CD4-positive, alpha-beta T cell treated with Interleukin-17A for 1 hour (primary cell): ENCODE measurements around the gene COL16A1.

Experiments
- DNase-seq: peaks from one replicate; pipeline ENCODE4 v3.0.0-alpha.2; 2020

The COL16A1 gene

DNA sequence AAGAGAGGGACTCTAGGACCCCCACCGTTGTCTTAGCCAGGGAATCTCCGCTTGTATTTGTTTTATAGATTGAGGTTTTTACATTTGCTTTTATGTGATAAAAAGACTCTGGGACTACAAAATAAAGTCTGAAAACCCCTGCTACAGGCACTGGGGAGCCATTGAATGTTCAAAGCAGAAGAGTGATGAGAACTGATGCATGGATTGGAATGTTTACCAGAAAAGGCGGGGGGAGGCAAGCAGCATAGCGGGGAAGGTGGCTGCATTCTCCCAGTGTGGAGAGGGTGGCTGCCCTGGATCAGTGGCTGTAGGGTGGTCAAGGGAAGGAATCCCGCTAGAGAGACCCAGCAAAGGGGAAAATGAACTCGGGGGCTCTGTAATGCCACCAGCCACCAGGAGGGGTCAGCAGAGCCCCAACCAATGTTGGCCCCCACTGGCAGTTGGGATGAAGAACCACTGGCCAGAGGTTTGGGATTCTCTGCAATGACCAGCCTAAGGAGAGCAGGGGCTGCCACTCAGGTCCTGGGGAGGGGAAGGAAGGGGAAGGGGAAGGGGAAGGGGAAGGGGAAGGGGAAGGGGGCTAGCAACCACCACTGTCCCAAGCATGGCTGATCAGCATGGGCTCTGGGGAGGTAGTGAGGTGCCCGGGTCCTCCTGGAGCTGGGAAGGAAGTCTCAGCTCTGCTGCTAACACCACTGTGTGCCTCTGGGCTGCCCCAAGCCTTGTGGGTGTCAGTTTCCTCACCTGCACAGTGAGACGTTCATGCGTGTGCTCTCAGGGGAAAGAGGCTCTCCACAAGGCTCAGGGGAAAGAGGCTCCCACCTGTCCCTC lies 40.0 kb downstream of the COL16A1 start:
- DNase-seq, result peak; percentile 61

DNA sequence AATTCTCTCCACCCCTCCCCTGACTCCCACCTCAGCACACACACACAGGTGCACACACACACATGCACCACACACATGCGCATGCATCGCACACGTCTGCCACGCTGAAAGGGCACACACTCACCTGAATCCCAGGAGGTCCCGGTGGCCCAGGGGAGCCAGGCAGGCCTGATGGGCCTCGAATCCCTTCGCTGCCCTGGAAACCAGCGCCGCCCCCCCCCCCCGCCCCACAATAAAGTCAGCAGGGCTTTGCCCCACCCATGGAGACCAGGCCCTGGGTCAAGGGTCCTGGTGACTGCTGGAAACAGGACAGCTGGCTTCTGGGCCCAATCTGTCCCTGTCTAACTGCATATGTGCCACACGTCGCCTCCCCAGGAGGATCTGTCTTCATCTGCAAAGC lies 41.4 kb downstream of the COL16A1 start:
- DNase-seq, result no peak

DNA sequence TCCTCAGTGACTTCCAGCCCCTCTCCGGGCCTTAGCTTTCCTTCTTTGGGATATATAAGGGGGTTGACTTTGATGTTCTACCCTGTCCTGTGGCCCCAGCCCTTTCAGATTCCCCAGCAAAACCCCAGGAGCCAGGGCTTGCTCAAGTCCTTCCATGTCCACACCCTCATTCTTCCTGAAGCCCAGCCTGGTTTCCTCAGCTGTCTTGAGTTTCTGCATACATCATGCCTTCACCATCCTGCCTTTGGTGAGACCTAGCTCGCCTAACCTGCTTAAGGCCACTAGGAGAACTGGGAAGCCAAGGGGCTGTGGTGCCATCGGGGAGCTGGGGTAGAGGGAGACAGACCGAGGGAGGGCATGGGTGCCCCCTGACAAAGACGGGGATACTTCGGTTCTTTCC lies 42.0 kb downstream of the COL16A1 start:
- no peak for DNase-seq

DNA sequence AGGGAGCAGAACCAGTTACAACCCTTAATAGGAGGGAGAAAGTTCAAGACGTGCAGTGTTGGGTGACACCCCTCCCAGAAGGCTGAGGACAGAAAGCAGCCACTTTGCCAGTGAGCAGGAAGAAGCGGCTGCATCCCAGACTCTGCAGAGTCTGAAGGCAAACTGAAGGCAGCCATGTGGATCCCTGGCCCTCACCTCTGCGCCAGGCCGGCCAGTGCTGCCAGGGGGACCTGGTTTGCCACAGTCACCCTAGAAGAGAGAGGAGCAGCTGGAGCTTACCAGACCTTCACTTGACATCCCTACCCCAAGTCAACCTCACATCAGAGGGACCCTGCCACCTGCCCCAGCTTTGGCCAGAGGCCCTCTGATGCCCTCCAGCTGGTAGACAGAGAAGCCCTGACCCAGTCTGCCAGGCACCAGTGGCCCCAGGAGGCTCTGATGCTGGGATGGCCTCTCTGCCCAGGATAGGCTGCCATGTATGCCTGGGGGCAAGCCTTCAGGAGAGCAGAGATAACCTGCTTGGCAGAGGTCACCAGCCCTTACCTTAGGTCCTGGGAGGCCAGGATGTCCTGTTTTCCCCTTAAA lies 42.9 kb downstream of the COL16A1 start:
- DNase-seq, result no peak

DNA sequence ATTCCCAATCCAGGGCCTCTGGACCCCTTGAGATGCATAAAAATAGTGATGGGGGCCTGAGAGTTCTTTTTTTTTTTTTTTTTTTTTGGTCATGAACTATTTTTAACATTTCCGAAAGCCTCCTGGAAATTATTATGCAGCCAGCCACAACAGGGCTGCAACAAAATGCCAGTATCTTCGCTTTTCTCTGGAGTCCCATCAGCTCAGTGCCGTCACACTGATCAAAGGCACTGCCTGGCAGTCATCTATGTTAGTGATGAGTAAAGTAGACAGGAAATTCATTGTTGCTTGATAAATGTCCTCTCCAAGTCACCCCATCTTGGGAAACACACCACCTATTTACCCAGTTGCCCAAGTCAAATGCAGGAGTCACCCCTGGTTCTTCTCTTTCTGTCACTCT lies 43.9 kb downstream of the COL16A1 start:
- DNase-seq, result no peak

DNA sequence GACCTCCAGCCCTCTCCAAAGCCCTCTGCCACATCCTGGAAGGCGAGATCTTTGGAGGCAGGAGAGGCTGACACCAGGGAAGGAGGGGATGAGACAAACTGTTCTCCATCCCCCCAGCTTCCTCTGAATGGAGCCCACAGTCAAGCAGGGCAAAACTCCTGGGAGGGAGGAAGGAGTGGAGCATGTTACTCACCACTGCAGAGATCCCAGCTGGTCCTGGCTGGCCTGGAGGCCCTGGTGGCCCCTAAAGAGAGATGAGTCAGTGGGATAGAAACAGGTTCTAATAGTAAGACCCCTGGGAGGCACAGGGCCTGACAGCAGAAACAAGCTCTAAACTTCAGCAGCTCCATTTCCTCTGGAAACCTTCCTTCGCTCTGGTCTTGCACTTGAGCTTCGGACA lies 45.1 kb downstream of the COL16A1 start:
- DNase-seq, result no peak

DNA sequence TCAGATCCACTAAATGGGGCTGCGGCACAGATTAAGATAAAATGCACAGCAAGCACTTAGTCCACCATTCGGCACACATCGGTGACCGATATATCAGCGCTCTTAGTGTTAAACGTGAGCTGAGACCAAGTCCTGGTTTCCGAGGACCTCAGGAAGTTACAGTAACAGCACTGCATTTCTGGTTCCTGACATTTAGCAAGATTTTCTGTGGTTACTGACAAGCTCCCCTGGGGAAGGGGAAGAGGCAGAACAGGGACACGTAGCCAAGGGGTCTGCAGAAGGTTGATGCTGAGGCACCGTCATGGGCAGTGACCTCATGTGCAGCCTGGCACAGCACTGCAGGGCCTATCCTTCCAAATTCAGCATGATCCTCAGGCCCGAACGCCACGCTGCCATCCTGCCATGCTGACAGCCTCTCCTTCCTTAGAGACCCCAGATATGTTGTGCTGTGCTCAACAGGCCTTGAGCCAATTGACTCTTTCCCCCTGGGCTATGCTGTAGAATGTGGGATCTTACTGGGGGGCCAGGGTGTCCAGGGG lies 45.8 kb downstream of the COL16A1 start:
- DNase-seq, result no peak

DNA sequence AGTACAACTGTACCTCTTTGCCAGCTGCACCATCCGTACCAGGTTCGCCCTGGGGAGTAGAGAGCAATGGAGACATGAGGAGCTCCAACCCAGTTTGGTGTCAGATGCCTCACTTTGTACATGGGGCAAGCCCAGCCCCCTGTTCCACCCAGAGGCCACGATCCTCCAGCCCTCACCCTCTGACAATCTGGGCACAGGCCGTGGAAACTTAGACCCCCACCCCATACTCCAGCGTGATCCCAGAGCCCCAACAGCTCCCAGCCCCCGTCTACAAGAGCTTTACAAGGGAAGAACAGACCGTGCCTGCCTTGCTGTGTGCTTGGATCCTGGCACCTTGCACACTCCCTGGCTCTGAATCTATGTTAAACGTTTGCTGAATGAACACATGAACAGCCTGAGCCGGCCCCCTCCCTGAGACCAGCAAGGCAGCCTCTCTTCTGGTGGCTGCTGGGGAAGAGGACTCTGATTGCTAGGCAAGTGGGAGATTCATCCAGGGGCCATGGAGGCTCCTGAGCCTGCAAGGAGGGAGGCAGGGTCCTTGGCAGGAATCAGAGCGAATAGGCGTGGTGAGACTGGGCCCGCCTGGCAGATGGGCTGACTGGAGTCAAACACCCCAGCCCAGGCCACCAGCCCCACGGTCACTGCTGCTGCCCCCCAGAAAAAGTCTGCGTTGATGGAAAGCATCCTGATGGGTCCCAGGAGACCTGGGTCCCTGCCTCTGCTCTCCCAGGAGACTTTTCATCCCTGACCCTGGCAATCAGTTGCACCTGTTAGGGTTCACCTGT lies 46.6 kb downstream of the COL16A1 start:
- no peak for DNase-seq

DNA sequence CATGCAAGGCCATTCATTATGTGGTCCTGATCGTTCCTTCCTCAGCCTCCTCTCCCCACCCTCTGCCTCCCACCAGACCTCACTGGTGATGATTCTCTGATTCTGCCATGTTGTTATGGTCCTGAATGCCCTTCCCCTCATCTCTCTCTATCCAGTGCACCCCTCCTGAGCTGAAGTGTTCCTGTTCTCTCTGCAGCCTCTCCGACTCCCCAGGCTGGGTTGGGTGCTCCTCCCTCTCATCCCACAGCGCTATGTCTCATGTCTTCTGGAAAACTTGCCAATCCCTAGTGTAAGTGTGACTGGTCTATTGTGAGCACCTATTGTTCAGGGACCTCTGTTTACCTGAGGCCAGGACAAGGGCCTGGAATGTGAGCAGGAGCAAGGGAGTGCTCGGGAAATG lies 48.1 kb downstream of the COL16A1 start:
- DNase-seq, result no peak

DNA sequence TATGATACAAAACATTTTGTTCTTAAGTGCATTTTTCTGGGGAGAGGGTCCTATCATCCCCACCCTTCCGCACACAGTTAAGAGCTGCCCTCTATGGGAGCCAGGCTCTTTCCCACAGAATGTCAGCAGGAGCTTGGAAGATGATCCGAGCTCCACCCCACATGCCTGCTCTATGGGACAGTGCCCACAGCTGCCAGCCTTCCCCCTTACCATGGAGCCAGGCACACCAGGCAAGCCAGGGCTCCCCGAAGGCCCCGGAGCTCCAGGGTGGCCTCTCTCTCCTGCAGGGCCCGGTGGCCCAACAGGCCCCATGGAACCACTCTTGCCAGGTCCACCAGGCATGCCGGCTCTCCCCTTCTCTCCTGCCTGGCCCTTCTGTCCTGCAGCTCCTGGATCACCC lies 48.7 kb downstream of the COL16A1 start:
- DNase-seq, result no peak

DNA sequence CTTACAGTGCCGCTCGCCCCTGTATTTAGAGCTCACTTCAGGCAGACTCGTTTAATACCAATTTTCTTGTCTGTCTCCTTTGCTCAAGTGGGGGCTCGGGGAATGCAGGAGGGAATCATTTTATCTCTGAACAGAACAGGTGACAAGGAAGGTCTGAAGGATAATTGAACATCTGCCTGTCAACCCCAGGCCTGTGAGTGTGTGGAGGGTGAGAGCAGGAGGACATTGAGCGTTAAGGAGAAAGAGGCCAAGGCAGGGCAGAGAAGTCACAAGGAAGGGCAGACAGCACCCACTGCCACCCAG lies 49.4 kb downstream of the COL16A1 start:
- DNase-seq, result no peak

DNA sequence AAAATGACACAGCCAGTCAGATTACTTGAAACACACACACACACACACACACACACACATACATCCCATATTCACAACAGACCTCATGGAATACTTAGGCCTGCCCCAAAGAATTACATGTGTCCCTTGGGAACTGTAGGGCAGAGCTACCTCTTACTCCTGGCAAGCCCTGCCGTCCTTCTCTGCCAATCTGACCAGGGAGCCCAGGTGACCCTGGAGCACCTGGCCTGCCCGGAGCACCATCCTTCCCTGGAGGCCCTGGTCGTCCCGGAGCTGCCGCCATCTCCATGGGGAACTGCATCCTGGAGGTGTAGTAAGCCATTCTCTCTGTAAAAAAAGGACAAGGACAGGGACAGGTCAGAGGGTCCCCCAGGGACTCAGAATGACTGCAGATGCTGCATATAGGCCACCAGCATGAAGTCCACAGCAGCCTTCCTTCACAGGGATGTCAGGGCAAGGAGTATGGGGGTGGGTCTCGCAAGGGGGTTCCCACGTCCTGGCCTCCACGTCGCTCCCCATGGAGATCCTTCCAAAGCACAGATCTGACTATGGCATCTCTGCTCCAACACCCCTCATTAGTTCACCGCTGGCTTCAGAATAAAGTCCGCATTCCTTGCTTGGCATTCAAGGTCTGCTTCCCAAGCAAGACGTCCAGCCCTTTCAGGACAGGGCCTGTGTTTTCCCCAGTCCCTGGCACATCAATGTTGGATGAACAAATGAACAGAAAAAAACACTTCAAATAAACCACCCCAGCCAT lies 49.9 kb downstream of the COL16A1 start:
- no peak for DNase-seq

DNA sequence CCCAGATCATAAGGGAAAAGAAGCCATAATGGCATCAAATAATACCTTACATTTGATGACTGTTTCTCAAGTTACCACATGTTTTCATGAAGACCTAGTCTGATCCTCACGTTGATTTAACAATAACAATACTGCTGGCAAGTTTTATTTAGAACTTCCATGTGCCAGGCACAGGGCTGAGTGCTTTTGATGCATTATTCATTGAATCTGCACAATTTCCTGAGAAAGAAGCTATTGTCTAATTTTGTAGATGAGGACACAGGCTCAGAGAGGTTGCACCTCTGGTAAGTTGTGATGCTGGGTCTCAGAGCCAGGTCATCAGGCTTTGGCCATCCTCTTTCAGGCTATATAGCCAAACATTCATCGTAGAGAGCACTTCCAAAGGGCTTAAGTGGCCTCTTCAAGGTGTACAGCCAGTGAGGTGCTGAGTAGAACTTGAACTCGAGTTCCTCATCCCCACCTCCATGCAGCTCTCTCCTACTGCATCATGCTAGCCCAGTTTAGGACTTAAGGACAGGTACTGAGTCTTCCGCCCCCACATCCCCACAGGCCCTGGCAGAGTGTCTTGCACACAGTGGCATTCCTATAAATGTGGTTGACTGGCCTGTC lies 50.8 kb downstream of the COL16A1 start:
- no peak for DNase-seq

DNA sequence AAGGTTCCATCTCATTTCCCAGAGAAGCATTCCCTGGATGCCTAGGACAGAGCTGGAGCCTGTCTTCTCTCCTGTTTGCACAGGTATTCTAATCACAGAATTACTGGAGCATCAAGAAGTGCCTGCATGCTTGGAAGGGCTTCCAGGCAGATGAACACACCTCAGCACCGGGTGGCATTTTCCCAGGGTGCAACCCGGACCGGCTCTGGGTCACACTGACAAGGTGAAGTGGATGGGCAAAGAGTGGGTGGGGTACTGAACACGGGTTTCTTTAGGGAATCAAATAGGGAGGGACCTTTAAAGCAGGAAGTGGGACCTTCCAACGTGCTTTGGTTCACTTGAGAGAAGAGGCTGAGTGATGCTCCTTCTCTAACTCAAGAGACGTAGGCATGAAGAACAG lies 52.1 kb downstream of the COL16A1 start:
- no peak for DNase-seq

DNA sequence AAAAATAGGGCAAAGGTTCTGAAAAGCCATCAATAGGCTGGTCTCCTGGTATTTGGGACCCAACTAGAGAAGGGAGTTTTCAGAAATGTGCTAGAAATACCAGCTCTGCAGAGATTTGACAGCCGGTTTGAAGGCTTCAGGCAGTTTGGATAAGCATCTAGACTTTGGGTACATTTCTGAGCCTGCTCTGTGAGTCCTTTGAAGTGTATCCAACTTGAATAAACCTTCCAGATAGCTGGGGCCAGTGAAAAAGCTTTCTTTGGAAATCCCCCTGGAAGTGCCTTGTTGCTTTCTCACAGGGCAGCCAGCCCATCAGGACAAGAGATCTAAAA lies 52.8 kb downstream of the COL16A1 start:
- no peak for DNase-seq

DNA sequence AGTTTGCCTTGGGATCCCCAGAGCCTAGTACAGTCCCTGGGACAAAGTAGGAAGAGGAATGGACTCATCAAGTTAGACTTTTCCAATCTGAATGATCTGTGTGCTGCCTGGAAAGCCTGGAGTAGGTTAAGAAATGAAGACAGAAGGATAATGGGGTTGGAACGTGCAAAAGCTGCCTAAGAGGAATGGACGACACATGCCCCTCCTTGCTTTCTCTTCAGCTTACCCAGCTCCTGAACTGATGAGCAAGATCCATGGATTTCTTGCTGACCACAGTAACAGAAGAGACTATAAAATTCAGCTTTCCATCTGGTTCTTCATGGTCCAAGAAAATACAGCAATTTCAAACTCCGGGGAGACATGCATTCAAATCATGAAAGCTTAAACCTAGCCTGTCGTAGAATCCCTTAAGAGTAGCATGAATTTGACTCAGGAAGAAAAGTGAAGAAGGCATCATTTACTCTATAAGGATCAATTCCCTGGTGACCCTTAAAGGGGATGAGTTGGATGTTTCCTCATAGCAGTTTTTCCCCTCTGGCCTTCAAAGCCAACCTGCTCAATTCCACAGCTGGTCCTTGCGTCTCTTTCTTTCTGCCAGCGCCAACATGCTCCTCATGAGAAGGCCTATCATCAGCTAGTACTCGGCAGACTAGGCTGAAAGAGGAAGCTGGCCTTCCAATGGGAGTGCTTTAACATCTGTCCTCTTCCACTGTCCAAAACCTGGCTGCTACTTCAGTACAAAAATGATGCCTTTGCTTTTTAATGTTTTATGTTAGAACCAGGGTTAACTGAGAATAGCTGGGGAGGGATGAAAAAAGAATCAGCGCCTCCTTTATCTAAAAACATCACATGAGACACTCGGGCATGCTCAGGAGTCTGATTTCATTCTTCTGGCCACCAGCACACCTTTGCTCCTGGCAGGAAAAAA lies 53.4 kb downstream of the COL16A1 start:
- no peak for DNase-seq

DNA sequence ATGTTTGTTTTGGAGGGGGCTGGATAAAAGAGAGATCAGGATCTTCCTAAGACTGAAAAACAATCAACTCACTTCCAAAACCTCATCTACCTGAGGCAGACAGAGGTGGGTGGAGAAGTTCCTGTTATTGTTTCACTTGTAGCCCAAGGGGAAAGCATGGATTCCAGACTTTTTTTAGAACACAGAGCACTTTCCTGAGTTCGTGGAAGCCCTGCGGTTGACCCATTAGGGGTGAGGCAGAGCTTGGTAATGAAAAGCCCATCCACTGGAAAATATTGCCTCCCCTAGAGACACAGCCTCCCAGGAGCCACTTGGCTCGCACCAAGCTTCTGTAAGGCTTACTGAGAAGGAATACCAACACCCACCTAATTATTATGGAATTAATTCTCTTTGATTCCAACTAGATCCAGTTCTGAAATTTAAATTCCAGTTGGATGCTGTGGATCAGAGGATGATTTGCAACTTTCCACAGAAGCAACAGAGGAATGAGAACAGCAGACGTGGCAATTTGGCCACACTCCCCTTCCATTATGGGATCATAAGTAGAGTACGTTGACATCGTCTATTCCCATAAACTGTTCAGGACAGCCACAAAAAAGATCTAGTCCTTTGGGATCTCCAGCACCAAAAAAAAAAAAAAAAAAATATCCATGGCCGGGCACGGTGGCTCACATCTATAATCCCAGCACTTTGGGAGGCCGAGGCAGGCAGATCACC lies 55.0 kb downstream of the COL16A1 start:
- no peak for DNase-seq

DNA sequence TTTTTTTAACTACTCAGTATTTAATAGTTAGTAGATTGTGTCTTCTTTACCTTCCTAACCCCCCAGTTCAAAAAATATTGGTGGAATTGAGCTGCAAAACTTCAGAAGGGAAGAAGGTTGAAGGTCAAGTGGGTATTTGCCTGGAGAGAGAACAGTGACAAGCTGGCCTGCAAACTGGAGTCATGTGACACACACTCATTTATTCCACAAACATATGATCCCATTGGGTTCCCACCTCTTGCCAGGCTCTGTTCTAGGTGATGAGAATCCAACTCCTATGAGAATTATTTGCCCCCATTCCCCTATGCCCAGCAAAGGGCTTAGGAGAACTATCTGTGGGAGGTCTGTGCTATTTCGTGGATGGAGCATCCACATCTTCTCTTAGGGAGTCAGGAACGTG lies 55.6 kb downstream of the COL16A1 start:
- DNase-seq, result no peak

DNA sequence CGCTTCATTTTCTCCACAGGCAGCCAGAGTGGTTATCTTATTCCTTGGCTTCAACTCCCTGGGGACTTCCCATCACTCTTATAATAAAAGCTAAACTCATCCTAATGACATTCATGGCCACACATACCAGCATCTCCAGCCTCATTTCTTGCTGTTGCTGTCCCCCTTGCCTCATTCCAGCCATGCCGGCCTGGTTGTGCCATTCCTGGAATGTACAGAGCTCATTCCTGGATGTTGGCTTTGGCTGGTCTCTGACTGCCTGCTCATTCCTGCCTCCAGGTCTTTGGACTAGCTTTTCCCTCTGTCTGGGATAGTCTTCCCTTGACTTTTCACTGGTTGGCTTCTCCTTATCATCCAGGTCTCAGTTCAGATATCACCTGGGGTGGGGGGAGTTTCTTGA lies 56.7 kb downstream of the COL16A1 start:
- no peak for DNase-seq

DNA sequence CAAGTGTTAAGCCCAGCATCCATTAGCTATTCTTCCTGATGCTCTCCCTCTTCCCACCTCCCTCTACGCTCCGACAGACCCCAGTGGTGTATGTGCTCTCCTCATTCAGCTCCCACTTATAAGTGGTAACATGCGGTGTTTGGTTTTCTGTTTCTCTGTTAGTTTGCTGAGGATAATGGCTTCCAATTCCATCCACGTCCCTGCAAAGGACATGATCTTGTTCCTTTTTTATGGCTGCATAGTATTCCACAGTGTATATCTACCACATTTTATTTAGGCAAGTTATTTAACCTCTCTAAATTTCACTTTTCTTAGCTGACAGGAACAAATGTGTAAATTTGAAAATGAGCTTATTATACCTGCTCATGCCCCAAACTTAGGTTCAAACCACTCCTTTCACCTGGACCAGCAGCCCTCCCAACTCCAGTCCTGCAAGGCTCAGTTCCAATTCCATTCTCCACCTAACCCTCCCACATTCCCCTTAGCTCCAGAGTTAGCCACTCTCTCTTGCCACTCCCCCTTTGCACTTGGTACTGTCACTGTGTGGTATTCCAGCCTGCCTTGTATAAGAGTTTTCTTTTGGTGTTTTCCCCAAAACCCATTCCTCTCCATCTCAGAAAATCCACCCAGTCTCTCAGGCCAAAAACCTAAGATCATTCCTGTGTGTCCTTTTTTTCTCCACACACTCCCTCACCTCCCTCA lies 57.4 kb downstream of the COL16A1 start:
- no peak for DNase-seq

DNA sequence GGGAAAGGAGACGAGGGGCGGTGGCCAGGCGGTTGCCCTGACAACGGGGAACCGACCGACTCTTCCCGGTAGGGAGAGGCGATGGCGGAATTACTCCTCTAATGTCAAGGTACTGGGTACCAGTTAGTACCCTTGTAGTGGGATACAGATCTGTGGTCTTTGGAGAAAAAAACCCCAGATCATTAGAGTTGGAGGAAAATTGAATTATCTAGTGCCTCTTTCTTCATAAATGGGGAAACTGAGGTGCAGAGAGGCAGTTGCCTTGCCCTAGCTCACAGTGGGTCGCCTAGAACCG lies 58.6 kb downstream of the COL16A1 start:
- DNase-seq, result no peak
